Measurements from ENCODE around the gene POLR2F. TPM values are rescaled to one million over a fixed set of nuclear protein-coding genes. Genes with fewer than 3 reads are reported as not detected.

The POLR2F gene
- total and polyA plus RNA-seq, 9 of the 15 experiments (the other 6 are each of a cell fraction or from before 2014, with no cell fraction given) = 98.9 to 410 (median 168) TPM

GRCh38 chr22:38007330-38007902 lies 53.9 kb downstream of the POLR2F start (continued):
- TF ChIP-seq AFF1 (IDR thresholded peaks at IDR 0.05; ENCODE audit: low read depth in 1 of 2, partially characterized antibody in 2 of 2) = no peak
- no peak for TF ChIP-seq PCBP1 (IDR thresholded peaks at IDR 0.05; ENCODE audit: low read depth, low read length, poor library complexity, severe bottlenecking)
- no peak for TF ChIP-seq HMGXB4 (CRISPR knock-in tag; IDR thresholded peaks at IDR 0.05)
- no peak for TF ChIP-seq EZH2 (IDR thresholded peaks at IDR 0.05; ENCODE audit: borderline replicate concordance, low read depth, low read length)
- no peak for TF ChIP-seq HIVEP1 (CRISPR knock-in tag; IDR thresholded peaks at IDR 0.05)
- no peak for TF ChIP-seq E4F1 (CRISPR knock-in tag; IDR thresholded peaks at IDR 0.05; ENCODE audit: borderline replicate concordance)
- no peak for TF ChIP-seq GTF2E2 (tag; IDR thresholded peaks at IDR 0.05)
